DMS114 treated with DMSO at 0.1 percent for 48 hours (cell line): Measurements from ENCODE around the gene GATA2.

Experiments
- DNase-seq: peaks from one replicate; lab custom pipeline; 2025; ENCODE audit not compliant: unreplicated experiment; lab: John Stamatoyannopoulos, UW

GATA2 gene

GRCh38 chr3:128476659-128477058 is 16.3 kb downstream of the GATA2 start:
- no peak for DNase-seq

DNA sequence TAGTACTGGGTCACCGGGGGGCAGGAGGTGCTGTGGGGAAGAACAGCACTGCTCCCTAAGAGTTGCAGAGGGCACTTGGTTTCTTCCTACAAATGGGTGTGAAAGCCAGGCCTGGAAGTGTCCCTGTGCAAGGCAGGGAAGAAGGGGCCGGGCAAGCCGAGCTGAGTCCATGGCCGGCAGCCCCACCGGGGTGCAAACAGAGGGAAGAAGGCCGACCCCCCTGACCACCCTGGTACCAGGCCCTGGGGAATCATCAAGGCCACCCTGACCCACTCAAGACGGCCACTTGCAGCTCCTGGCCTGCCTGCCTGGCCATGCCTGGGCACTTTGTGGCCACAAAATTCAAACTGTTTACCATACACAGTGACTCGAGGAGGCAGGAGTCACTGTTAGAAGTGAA is 17.6 kb downstream of the GATA2 start:
- DNase-seq, result no peak

GRCh38 chr3:128473737-128474136 is 19.3 kb downstream of the GATA2 start:
- no peak for DNase-seq

GRCh38 chr3:128473180-128473519 is 19.9 kb downstream of the GATA2 start:
- DNase-seq, result no peak

DNA sequence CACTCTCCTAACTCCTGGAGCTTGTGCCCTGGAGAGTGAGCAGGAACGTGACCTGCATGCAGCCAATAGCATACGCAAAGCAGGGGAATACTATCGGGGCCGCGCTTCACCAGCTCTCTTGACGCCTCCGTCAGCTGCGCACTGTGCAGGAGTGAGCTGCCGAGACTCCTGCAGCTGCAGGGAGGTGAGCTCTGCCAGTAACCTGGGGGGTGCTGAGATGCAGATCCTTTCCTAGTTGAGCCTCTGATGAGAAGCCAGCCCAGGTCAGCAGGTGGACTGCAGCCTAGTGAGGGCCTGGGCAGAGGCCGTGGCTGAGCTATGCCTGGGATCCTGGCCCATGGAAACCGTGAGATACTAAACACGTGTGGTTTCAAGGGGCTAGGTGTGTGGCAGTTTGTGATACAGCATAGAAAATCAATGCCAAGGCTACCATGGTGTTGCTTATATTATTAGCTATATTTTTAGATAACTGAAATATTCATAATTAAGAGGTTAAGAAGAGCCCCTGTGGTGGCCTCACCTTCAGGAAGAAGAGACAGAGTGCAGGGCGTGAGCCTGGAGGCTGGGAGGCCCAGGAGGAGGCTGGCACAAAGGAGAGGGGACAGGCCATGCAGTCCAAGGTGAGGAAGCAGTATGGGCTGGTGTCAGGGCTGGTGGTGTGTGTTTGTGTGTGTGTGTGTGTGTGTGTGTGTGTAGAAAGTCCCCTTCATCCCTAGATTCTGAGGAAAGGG is 20.4 kb downstream of the GATA2 start:
- no peak for DNase-seq

DNA sequence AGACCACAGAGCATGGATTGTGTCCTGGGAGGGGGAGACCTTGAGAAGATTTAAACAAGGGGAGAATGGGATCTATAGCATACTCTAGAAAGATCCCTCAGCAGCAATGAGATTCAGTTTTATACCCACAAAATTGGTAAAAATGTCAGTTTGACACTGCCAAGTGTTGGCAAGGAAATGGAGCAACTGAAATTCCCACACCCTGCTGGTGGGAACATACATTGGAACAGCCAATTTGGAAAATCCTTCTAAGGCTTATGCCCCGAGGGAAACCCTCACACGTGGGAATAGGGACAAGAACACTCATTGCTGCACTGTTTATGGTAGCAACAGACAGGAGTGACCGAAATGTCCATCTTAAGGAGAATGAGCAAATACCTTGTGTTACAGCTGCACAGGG is 21.3 kb downstream of the GATA2 start:
- DNase-seq, result no peak

- DNase-seq, result no peak
These were observed 21.9 kb downstream of the GATA2 start for GRCh38 chr3:128471110-128471509.

DNA sequence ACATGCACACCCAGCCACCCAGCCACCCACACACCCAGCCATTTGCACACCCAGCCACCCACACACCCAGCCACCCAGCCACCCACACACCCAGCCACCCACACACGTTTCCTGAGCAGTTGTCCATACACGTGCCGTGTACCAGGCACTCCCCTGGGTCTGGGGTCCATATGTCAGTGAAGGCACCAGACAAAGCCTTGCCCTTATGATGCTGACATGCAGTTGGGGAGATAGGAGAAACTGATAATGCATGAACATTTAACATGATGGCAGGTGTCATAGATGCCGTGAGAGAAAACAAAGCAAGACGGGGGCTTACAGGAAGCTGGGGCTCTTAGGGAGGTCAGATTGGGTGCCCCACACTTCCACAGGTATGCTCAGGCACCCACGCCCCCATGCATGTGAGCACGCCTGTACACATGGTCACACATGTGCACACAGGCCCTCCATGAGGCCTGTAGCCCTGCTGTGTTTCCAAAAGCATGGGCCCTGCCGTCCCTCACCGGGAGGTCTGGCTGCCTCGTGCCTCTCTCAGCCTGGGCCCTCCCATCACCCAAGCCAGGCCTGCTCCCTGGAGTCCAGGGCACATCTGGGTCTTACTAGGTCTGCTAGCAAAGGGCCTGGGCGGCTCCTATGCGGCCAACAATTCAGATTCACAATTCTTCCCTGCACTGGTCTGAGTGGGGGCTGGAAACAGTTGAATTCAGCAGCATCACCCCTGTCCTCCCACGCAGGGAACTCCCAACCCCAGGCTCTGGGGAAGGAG is 22.7 kb downstream of the GATA2 start:
- no peak for DNase-seq

DNA sequence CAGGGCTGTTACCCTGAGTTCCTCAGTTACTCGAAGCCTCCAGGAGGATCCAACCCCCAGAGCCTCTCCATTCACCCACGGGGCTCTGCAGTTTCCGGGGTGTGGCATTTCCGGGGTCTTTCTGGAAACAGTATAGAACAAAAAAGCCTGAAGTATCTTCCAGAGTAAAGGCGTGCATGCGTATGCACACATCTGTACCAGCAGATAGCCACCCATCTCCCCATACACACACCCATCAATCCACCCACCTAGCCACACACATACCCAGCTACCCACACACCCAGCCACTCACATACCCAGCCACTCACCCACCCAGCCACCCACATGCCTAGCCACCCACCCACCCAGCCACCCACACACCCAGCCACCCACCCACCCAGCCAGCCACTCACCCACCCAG is 23.4 kb downstream of the GATA2 start:
- DNase-seq, result no peak

DNA sequence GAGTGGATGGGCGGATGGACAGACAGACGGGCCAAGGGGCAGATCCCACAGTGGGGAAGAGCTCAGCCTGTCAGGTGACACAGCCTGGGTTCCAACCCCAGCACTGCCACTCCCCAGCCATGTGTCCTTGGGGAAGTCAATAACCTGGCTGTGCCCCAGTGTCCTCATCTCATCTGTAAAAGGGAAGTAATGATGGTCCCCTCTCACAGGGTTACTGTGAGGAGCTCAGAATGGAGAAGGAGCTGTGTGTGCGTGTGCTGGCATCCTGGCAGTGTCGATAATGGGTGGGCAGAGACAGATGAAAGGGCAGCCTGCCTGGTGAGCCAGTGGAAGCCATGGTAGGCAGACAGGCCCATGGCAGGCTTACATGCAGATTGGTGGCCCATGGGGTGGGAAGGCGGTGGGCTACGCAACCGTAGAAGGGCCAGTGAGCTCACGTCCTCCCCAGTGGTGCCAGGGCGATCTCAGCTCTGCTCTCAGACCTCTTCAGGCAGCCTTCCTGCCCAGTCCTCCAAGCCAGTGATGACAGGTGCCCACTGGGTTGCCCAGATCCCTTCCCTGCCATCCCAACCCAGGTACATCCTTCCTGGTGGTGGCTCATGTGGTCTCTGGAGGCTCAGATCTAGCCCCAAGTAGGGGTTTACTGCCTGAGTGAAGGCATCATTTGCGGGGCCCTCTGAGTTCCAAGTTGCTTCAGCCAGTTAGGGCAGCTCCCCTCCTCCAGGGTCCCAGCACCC is 24.0 kb downstream of the GATA2 start:
- no peak for DNase-seq

DNA sequence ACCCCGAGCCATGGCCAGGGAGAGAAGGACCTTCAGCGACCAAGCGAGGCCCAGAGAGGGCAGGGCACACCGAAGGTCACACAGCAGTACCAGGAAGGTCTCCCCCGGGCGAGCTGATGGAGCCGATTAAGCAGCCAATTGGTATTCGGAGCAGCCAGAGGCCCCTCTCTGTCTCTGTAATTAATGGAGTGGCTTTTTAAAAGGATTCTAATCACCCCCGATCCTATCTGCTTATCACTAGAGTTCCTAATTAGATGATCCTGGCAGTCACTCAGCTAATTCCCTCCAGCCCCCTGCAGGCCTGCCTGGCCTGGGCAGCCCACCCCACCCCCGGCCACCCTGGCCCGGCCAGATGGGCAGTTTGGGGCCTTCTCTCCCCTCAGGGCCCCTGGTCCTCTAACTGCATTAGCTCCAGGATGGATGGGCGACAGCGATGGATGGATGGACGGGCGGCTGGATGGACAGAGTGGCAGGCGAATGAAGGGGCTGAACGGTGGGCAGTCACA is 24.7 kb downstream of the GATA2 start:
- no peak for DNase-seq

- no peak for DNase-seq
These were observed 26.0 kb downstream of the GATA2 start, which contains the start of gene DNAJB8 for GRCh38 chr3:128466840-128467541. TSS of gene DNAJB8 (minus strand) at chr3:128466890. CDS start at chr3:128463245, 3,645 bp downstream.

DNA sequence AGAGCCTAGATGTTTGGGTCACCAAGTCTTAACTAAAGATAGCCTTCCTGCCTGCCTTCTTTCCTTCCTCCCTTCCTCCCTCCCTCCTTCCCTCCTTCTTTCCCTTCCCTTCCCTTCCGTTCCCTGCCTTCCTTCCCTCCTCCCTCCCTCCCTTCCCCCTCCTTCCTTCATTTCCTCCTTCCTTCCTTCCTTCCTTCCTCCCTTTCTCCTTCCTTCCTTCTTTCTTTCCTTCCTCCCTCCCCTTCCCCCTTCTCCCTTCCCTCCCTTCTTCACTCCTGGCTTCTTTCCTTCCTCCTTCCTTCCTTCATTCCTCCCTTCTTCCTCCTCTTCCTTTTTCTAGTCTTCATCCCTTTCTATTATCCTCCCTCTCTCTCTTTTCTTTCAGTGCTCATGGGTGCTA is 28.3 kb downstream of the GATA2 start:
- no peak for DNase-seq

DNA sequence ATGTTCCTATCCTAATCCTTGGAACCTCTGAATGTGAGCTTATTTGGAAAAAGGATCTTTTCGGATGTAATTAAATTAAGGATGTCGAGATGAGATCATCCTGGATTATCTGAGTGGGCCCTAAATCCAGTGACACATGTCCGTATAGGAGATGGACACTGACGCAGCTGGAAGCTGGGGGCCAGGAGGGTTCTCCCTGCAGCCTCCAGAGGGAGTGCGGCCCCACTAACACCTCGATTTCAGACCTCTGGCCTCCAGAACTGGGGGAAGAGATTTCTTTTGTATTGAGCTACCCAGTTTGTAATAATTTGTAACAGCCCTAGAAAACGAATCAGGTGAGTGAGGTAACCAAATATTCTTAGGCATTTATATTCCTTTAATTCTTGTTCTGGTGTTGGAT is 28.8 kb downstream of the GATA2 start:
- DNase-seq, result no peak

GRCh38 chr3:128463771-128464170 is 29.2 kb downstream of the GATA2 start:
- no peak for DNase-seq

GRCh38 chr3:128463354-128463753 is 29.6 kb downstream of the GATA2 start:
- DNase-seq, result no peak

DNA sequence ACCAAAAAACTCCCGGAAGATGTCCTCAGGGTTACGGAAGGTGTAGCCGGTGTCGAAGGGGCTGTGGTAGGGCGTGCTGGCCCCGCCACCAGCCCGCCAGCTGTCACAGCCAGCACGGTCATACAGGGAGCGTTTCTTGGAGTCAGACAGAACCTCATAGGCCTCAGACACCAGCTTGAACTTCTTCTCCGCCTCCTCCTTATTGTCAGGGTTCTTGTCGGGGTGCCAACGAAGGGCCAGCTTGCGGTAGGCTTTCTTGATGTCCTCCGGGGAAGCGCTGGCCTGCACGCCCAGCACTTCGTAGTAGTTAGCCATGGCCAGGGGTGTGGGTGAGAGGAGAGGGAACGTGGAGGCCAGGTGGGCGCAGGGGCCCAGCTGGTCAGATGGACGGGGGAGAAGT is 30.1 kb downstream of the GATA2 start:
- DNase-seq, result no peak

- no peak for DNase-seq
These were observed 30.6 kb downstream of the GATA2 start for GRCh38 chr3:128462341-128462910.

- DNase-seq, result no peak
These were observed 31.3 kb downstream of the GATA2 start for GRCh38 chr3:128461731-128462130.

DNA sequence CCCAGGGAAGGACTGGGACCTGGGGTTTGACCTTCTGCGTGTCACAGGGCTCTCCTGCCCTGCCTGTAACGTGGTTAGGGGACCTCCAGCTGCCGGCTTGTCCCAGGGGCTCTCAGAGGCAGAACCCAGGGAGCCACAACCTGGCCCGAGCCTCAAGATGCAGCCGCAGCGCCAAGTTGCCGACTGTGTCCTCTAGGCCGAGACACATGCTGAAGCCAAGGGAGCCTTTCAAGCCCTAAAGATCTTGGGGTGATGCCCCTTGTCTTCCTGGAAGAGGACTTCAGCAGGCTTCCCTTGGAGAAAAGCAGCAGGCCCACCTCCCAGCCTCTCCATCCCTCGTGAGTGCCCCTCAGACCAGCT is 33.6 kb downstream of the GATA2 start:
- no peak for DNase-seq
